Keratinocyte (primary cell): Measurements from ENCODE around the gene ZNF670.

ENCODE experiments used
- EZH2 ChIP-seq: IDR thresholded peaks from one replicate; pipeline ENCODE4 v1.6.1; 2012; ENCODE audit warnings: inconsistent platforms, mild to moderate bottlenecking, low read length, moderate library complexity
- TF ChIP-seq, protein P1 (sequence below), 3 experiments: IDR thresholded peaks in 1 of 3; conservative IDR thresholded peaks in 1 of 3; optimal IDR thresholded peaks in 1 of 3; 2 replicates in 2 of 3; 3 replicates in 1 of 3; pipeline versions ENCODE3 to v1.5.1; 2011; ENCODE audit warnings: low read length in 3 of 3, mild to moderate bottlenecking in 3 of 3, moderate library complexity in 2 of 3, control low read depth in 1 of 3, inconsistent platforms in 1 of 3; ENCODE audit not compliant: insufficient read depth in 2 of 3; ENCODE audit errors: extremely low read depth in 1 of 3

DNA sequence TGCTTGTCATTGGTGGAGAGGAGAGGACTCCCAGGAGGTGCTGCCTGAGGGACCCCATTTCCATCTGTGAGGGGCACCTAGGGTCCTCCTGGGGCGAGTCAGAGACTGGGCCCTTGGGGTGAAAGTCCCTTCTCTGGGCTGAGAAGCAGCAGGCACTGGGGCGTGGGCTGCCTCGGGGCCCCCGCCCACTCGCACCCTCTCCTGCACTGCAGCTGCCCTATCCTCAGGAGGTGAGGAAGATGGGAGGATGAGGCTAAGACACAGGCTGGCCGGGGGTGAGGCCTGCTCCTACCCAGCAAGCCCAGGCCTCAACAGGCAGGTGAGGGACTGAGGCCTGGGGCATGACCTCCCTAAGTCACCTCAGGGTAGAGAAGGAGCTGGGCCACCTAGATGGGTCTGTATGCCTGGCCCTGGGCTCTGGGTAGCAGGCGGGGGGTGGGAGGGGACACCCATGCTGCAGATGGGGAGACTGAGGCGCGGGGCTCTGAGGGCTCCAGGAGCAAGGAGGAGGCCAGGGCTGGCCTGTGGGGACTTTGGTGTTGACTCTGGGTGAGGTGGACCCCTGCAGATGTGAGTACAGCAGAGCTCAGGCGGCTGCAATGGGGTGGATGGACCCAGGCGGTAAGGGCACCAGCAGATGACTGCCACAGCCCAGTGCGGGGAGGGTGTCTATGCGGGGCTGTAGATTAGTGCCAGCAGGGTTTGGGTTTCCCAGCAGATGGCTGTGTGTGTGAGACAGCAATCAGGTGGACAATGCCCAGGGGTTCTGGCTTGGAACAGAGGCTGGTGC, 35.9 kb upstream of the ZNF670 start:
- TF ChIP-seq, protein P1, sequence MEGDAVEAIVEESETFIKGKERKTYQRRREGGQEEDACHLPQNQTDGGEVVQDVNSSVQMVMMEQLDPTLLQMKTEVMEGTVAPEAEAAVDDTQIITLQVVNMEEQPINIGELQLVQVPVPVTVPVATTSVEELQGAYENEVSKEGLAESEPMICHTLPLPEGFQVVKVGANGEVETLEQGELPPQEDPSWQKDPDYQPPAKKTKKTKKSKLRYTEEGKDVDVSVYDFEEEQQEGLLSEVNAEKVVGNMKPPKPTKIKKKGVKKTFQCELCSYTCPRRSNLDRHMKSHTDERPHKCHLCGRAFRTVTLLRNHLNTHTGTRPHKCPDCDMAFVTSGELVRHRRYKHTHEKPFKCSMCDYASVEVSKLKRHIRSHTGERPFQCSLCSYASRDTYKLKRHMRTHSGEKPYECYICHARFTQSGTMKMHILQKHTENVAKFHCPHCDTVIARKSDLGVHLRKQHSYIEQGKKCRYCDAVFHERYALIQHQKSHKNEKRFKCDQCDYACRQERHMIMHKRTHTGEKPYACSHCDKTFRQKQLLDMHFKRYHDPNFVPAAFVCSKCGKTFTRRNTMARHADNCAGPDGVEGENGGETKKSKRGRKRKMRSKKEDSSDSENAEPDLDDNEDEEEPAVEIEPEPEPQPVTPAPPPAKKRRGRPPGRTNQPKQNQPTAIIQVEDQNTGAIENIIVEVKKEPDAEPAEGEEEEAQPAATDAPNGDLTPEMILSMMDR (optimal IDR thresholded peaks at IDR 0.05 in 1 of 3, IDR thresholded peaks at IDR 0.05 in 1 of 3, conservative IDR thresholded peaks at IDR 0.05 in 1 of 3; ENCODE audit: extremely low read depth in 1 of 3, insufficient read depth in 2 of 3, low read length in 3 of 3), result no peak
- no peak for TF ChIP-seq EZH2
